Endodermal cell (in vitro differentiated cells): Measurements from ENCODE around the gene RFESD. TPM values are rescaled to one million over a fixed set of nuclear protein-coding genes. Genes with fewer than 3 reads are reported as not detected.

ENCODE experiments used
- DNase-seq: peaks from one replicate; pipeline ENCODE4 v3.0.0-alpha.2; 2017
- H3K27ac ChIP-seq: 2 replicates; pipeline ENCODE4 v1.5.1; 2013; ENCODE audit warnings: mild to moderate bottlenecking, low read depth, low read length, moderate library complexity
- H3K27me3 ChIP-seq: 2 replicates; pipeline ENCODE4 v1.6.1; 2013; ENCODE audit warnings: mild to moderate bottlenecking, low read length, moderate library complexity; ENCODE audit not compliant: insufficient read depth, control insufficient read depth, poor library complexity, severe bottlenecking
- H3K36me3 ChIP-seq: 2 replicates; pipeline ENCODE4 v1.7.0; 2013; ENCODE audit warnings: mild to moderate bottlenecking, low read length, moderate library complexity; ENCODE audit not compliant: control insufficient read depth, insufficient read depth
- H3K4me1 ChIP-seq: one replicate; pipeline ENCODE4 v1.7.0; 2013; ENCODE audit warnings: low read length; ENCODE audit not compliant: control insufficient read depth, insufficient read depth
- H3K4me3 ChIP-seq: 2 replicates; pipeline ENCODE4 v1.5.1; 2013; ENCODE audit warnings: mild to moderate bottlenecking, low read length, moderate library complexity
- H3K9ac ChIP-seq: 2 replicates; pipeline ENCODE4 v1.6.1; 2013; ENCODE audit warnings: mild to moderate bottlenecking, low read length, moderate library complexity; ENCODE audit not compliant: poor library complexity, severe bottlenecking; ENCODE audit errors: extremely low read depth
- H3K9me3 ChIP-seq: 2 replicates; pipeline ENCODE4 v1.6.1; 2013; ENCODE audit warnings: mild to moderate bottlenecking, low read length, moderate library complexity; ENCODE audit not compliant: control insufficient read depth
- H3K27ac Mint-ChIP-seq: 2 replicates; pipeline ENCODE4 v1.8.0; 2020; ENCODE audit warnings: mixed read lengths
- H3K27me3 Mint-ChIP-seq: 2 replicates; pipeline ENCODE4 v1.8.0; 2021; ENCODE audit warnings: mild to moderate bottlenecking, mixed read lengths; ENCODE audit not compliant: insufficient read depth
- H3K36me3 Mint-ChIP-seq: 2 replicates; pipeline ENCODE4 v1.8.0; 2020; ENCODE audit warnings: low read depth, mixed read lengths
- H3K4me1 Mint-ChIP-seq: 2 replicates; pipeline ENCODE4 v1.8.0; 2020; ENCODE audit warnings: mixed read lengths
- H3K4me3 Mint-ChIP-seq: 2 replicates; pipeline ENCODE4 v1.8.0; 2020; ENCODE audit warnings: mild to moderate bottlenecking, moderate library complexity, mixed read lengths
- H3K9me3 Mint-ChIP-seq: 2 replicates; pipeline ENCODE4 v1.8.0; 2020; ENCODE audit warnings: mild to moderate bottlenecking, mixed read lengths
- WGBS, 2 experiments: methylation state at CpG; one replicate each; pipeline versions ENCODE4 v1.1.5 to v1.1.7; 2013; ENCODE audit warnings: missing lambda C conversion rate in 2 of 2, mixed read lengths in 1 of 2; ENCODE audit not compliant: insufficient coverage in 1 of 2, insufficient read length in 1 of 2; 5-methylcytosine and 5-hydroxymethylcytosine counted together
- total RNA-seq, 2 donors: library from RNA; stranded (reverse); fragmentation: NEBNext Ultra II Directional in 1 of 2; extraction: Animal tissue kit (Norgen Biotek cat#: 25700) in 1 of 2; gene quantifications; 2 replicates in 1 of 2; 3 replicates in 1 of 2; pipeline ENCODE4 v1.2.1, GENCODE V29; 2021
- TF ChIP-seq, protein P1 (sequence below): fragments of 200-600 bp; sonication (generic); conservative IDR thresholded peaks from 2 replicates; pipeline ENCODE4 v1.5.0; 2021; ENCODE audit warnings: antibody characterized with exemption, mild to moderate bottlenecking

Gene RFESD
- total RNA-seq, 2 donors from 2014 or later, result 7.1 to 13.7 TPM

DNA sequence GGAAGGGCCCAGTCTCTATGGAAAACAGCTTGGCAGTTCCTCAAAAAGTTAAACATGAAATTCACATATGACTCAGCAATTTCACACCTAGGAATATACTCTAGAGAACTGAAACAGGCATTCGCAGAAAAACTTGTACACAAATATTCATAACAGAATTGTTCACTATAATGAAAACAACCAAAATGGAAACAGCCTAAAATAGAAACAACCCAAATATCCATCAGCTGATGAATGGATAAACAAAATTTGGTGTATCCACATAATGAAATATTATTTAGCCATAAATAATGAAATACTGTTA lies 31.5 kb upstream of the RFESD start:
- Mint-ChIP-seq H3K9me3 (peaks cover 26% of the 10 kb centered on the region), H3K27me3 (peaks cover 34% of the 10 kb centered on the region), H3K27ac (no peak overlapping the region), H3K36me3 (peaks cover 5% of the 10 kb centered on the region), H3K4me1 (peaks cover 5% of the 10 kb centered on the region), H3K4me3 (no peak overlapping the region)
- 96 to 100% methylated on average over 1 of the region's 1 CpG for WGBS, 2 experiments
- Histone ChIP-seq H3K36me3 (no peaks in the 10 kb centered on the region), H3K4me1 (no peaks in the 10 kb centered on the region), H3K9ac (no peak overlapping the region), H3K9me3 (peaks cover 25% of the 10 kb centered on the region), H3K27me3 (peaks cover 24% of the 10 kb centered on the region), H3K27ac (no peak overlapping the region), H3K4me3 (no peak overlapping the region)
- no peak for DNase-seq
- TF ChIP-seq, protein P1, sequence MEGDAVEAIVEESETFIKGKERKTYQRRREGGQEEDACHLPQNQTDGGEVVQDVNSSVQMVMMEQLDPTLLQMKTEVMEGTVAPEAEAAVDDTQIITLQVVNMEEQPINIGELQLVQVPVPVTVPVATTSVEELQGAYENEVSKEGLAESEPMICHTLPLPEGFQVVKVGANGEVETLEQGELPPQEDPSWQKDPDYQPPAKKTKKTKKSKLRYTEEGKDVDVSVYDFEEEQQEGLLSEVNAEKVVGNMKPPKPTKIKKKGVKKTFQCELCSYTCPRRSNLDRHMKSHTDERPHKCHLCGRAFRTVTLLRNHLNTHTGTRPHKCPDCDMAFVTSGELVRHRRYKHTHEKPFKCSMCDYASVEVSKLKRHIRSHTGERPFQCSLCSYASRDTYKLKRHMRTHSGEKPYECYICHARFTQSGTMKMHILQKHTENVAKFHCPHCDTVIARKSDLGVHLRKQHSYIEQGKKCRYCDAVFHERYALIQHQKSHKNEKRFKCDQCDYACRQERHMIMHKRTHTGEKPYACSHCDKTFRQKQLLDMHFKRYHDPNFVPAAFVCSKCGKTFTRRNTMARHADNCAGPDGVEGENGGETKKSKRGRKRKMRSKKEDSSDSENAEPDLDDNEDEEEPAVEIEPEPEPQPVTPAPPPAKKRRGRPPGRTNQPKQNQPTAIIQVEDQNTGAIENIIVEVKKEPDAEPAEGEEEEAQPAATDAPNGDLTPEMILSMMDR, result no peak

DNA sequence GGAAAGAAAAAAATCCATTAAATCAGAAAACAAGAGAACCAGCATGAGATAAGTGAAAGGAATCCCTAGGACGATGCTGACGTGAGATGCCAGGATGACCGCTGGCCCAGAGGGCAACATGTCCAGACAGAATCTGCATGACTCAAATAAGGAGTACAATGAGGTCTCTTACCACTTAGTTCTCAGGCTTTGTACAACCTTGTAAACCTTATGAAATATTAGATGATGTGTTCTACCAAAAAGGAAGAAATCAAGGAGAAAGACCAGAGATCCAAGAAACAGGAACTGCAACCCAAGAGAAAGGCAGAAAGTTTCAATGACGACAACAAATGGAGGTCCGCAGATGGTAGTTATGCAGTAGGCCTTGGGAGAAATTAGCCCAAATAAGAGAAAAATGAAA lies 29.5 kb upstream of the RFESD start:
- DNase-seq, result no peak
- Histone ChIP-seq H3K9ac (no peak overlapping the region), H3K9me3 (peaks cover 25% of the 10 kb centered on the region), H3K36me3 (no peaks in the 10 kb centered on the region), H3K4me3 (no peak overlapping the region), H3K27me3 (peaks cover 42% of the 10 kb centered on the region), H3K27ac (no peak overlapping the region), H3K4me1 (no peaks in the 10 kb centered on the region)
- H3K36me3 Mint-ChIP-seq, result peaks cover 5% of the 10 kb centered on the region
- no peak overlapping the region for H3K27ac Mint-ChIP-seq
- peaks cover 48% of the 10 kb centered on the region for H3K27me3 Mint-ChIP-seq
- TF ChIP-seq, protein P1, result no peak
- WGBS, 2 experiments, result 80 to 82% methylated on average over 5 of the region's 5 CpGs
- H3K9me3 Mint-ChIP-seq, result peaks cover 26% of the 10 kb centered on the region
- H3K4me1 Mint-ChIP-seq, result peaks cover 5% of the 10 kb centered on the region
- no peak overlapping the region for H3K4me3 Mint-ChIP-seq

DNA sequence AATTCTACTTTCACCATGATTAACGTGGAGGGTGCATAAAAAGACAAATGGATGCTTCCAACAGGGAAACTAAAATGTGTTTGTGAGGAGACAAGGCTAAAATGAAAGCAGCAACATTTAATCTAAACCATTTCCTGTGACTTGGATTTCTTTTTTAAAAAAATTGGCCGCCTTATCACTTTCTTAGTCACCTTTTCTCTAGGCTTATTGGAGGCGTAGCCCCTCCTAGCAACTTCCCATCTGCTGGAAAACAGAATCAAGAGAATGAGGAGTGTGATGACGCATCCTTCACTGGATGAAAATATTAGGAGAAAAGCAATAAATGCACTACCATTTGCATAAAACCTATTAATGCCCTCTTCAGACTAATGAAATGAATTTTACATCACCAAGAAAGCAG lies 27.5 kb upstream of the RFESD start:
- Histone ChIP-seq H3K36me3 (no peaks in the 10 kb centered on the region), H3K9me3 (peaks cover 7% of the 10 kb centered on the region), H3K27ac (no peak overlapping the region), H3K27me3 (peaks cover 62% of the 10 kb centered on the region), H3K4me1 (no peaks in the 10 kb centered on the region), H3K4me3 (no peak overlapping the region), H3K9ac (no peak overlapping the region)
- Mint-ChIP-seq H3K9me3 (peaks cover 6% of the 10 kb centered on the region), H3K27me3 (peaks cover 68% of the 10 kb centered on the region), H3K27ac (no peak overlapping the region), H3K36me3 (no peaks in the 10 kb centered on the region), H3K4me1 (peaks cover 5% of the 10 kb centered on the region), H3K4me3 (no peak overlapping the region)
- TF ChIP-seq, protein P1, result no peak
- WGBS, 2 experiments, result 92 to 100% methylated on average over 2 to 4 of the region's 4 CpGs
- DNase-seq, result no peak
